Erythroblast (primary cell): ENCODE results near the gene ESPN.
"Not testable (repeated sequence)": the region's sequence is repeated elsewhere in the genome, so short reads cannot be mapped to it uniquely, and the experiment has no call there.

Experiments used
- GATA1 ChIP-seq: IDR thresholded peaks from 2 replicates; pipeline ENCODE4 v1.6.1; 2011; ENCODE audit warnings: low read depth, mild to moderate bottlenecking, control low read depth, low read length, moderate library complexity
- POLR2A ChIP-seq: IDR thresholded peaks from 2 replicates; pipeline ENCODE4 v1.6.1; 2011; ENCODE audit warnings: mild to moderate bottlenecking, low read length

GRCh38 chr1:6493834-6494223 is 69.3 kb downstream of the ESPN start:
- not testable (repeated sequence) for TF ChIP-seq POLR2A, GATA1
